HS-5 (cell line): ENCODE results near the gene TBX15.
A peak's percentile ranks its signal among the peaks of the same experiment; 100 is the strongest.

ENCODE experiments used
- DNase-seq: peaks from one replicate; pipeline ENCODE4 v3.0.0-alpha.2; 2012; ENCODE audit warnings: low read depth

The TBX15 gene

DNA sequence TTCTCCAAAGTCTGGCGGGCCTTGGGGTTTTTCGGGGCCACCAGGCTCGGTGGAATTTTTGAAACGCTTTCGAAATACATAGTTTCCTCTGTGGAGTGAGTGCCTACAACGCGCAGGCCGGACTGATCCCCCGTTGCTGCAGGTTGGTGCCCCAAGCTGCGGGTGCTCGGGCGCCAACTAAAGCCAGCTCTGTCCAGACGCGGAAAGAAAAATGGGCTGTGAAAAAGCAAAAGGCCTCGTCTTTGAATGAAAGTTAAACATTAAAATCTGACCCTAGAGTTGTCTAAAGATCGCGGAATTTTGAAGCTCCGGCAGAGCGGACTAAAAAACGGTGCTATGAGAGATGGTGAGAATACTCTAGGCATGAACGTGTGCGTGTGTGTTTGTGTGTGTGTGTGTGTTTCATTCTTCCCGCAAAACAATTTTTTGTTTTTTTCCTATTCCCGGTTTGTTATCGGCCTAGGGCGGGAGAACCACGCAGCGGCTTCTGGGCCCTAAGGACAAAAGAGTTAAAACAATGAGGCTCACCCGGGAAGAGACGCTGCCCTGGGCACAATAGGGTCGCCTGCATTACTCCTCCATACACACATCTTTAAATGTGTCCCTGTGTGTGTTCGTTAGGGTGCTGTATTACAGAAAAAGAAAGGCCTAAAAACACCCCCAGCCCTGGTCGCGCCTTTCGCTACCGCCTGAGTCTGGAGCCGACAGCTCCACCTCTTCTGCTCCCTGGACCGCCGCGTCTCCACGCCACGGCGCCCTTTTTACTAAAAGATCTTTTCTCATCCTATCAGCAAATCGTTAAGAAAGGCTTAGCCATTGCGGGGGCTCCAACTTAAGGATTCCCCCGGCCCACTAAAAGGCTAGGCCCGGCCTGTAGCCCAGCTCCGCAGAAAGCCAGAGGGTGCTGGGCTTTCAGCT lies 3.2 kb downstream of the TBX15 start:
- DNase-seq = no peak

DNA sequence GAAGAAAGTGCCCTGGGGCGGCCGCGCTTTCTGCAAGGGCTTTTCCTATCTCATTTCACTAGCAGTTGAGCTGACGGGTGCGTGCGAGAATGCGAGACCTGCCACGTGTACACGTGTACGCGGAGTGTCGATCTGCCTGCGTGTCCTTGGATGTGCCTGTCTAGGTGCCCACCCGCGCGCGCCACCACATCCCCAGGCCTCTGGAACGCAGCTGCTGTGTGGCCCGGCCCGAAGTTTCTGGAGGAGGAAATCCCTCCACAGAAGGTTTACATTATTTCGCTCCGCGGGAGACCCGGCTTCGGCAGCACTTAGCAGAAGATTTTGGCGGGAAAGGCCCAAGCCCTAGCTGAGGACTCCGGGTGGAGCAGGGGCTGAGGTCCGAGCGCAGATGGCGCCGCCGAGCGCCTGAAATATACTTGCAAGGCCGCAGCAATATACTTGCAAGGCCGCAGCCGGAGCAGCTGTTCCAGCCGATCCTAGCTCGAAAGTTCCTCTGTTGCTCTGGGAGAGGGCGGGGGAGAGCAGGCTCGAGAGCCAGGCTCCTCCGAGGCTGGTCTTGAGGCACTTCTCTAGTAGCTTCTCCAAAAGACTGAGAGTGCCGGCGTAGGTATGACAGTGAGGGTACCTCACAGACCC lies 3.9 kb downstream of the TBX15 start:
- no peak for DNase-seq

DNA sequence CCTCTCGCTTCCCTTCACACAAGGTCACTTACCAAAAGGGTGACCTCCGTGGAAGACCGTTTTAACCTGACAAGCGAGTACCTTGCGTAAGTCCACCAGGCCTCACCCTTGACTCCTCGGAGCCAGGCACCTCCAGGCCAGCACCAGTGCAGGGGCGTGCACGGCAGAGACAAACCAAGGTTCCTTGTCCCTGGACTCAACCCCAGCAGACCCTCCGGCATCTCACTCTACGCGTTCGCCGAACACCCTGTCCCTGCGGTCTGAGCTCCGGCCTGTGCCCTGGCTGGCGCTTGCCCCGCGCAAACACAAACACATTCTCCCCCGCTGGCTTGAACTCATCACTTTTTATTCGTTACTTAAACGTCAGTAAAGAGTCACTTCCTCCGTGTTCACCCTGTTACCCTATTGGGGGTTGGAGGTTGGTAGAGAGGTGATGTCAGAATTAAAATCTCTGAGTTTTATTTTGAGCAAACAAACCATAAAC lies 4.5 kb downstream of the TBX15 start:
- peak; percentile 75 for DNase-seq

DNA sequence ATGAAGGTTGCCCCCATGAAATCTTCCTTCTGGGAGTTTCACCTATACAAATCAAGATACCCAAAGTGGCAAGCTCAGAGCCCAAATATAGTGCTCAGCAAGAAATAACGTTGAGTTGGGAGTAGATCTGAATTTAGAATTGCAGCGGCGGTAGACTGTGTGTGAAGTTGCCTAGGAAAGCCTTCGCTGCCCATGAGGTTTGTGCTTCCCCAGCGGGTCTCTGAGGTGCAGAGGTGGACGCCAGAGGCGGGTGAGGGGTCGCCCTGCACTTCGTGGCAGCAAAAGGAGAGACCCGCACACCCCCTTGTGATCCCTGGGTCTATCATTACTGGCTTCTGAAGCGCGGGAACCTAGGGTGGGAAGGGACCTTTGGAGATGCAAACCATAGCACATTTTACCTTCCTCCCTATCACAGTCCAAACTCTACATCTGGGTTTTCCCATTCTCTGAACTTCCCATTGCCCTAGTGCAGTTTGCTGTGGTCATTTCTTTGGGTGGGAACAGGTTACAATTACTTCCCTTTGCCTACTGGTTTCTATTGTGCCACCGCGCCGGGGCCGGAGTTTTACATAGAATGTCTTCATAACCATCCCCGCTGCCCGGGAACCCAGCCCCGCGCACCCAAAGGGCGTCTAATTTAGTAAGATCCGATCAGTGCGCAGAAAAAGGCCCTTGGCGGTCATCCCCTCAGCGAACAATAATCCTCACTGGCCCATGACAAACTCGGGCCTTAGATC lies 5.2 kb downstream of the TBX15 start:
- DNase-seq = no peak

DNA sequence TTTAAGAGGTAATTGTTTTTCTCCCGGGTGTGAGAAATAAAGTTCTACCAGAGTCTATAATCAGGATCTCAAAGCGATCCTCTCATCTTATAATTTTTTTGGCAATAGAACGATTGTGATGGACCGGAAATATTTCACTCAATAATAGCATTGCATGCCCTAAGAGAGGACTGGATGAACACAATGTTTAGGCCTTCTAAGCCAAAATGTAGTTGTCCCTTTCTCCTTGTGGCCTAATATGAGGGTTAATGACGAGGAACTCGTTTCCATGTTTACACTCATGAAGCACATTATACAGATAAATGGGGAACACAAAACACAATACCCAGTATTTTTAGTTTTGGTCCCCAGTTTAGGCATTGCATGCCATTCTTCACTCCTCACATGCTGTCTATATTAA lies 5.9 kb downstream of the TBX15 start:
- no peak for DNase-seq

DNA sequence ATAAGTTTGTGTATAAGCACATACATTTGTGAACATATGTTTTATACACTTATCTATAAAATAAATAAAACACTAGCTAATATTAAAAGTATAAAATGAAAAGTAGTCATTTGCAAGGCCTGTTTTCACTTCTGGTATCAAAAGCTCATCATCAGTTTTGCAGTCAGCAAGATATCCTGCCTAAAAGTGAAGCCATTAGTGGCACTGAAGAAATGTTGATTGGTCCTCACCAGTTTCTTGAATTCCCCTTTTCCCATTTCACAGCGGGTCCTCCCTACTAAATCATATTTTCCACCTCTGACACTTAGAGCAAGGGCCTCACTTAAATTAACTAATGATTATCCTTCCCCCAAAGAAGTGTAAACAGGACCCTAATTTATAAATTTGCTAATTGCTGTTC lies 6.7 kb downstream of the TBX15 start:
- DNase-seq = no peak

DNA sequence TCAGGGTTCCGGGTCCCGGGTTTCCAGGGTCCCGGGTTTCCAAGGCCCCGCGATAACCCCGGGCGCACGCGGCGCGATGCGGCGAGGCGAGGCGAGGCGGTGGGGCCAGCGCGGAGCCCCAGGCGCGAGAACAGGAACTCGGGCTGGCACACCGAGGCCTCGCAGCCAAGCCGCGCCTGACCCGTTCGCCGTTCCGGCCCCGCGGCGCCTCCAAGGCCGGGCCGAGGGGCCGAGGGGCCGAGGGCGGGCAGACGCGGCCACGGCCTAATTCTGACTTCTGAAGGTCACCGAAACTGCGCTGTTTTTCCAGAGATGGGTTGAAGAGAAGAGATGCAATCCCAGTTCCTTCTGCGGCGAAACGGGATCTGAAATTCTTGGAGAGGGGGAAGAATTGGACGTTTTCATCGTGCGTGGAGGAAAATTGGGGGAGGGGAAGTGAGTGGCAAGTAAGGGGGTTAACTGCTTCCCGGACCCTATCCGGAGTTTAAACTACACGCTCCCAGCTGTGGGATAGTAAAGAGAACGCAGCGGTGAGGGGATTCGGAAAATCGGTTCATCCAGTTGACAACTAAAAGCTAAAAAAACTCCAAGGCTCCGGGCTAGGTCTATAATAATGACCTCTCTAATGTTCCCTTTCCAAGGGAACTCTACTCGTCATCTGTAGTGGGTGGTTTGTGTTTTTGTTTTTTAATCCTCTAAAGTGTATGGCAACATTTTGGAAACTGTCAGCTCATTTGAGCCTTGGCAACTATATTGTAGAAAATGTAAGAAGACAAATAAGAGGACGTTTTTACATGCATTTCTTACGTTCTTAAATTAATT lies 8.2 kb downstream of the TBX15 start:
- DNase-seq = no peak

DNA sequence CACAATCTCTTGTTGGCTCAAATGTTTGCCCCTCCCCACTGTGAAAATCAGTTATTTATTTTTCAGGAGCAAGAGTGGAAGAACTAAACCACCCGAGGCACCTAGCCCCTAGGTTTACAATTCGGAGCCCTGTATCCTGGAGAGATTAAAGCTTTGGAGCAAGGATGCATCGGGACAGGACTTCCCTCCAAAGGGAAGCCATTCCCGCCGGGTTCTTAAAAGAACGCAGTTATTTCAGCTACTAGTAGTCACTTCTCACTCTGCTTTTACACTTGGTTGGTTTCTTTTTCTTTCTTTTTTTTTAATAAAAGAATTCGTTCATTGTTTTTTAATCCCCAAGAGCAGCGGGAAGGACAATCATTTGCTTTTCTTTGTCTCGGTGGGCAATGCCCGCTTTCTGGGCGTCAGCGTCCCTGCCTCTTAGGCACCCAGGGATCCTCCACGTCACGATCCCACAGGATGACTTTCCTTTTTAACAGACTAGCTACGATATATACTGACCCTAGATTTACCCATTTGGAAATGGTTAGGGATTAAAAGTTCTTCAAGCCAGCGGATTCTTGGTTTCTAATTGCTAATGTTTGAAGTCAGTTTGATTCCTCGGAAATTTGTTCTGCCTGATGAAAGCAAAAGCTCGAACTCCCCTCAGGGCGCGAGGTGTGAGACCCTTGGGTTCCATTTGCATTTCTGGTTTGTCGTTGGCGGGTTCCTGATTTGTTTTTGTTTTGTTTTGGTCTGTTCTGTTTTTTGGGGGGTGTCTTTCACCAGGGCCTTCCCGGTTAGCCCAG lies 9.0 kb downstream of the TBX15 start:
- no peak for DNase-seq

DNA sequence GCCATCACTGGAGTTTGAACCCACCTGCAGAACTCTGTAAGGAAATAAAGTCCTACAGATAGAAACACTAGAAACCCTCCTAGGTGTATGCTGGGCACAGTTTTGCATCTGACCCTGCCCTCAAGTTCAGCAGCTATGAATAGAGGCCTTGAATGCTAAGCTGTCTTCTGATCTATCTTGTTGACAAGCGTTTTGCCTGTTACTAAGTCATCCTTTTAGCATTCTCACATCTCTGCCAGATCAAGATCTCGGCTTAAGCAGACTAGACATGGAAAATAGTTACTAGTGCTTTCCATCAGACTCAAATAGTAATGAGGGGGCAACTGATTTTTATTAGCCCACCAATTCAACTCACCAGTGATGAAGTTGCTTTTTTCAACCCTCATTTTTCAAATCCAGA lies 10.5 kb downstream of the TBX15 start:
- DNase-seq = no peak

DNA sequence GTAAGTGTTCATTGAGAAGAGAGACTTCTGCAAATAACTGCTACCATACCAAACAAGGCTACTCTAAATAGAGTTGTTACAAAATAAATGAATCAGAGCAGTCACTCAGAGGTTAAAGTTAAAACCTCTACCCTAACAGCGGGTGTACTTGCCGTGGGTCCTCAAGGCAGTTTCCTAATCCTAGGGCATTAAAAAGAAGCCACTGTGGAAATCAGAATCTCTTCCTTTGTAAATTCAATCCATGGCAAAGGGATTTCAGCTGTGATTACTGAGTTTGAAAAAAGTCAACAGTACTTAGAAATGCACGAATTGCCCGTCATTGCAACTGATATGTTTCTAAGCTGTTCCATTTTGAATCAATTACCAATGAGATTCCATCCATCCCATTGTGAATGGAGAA lies 13.5 kb downstream of the TBX15 start:
- DNase-seq = no peak

DNA sequence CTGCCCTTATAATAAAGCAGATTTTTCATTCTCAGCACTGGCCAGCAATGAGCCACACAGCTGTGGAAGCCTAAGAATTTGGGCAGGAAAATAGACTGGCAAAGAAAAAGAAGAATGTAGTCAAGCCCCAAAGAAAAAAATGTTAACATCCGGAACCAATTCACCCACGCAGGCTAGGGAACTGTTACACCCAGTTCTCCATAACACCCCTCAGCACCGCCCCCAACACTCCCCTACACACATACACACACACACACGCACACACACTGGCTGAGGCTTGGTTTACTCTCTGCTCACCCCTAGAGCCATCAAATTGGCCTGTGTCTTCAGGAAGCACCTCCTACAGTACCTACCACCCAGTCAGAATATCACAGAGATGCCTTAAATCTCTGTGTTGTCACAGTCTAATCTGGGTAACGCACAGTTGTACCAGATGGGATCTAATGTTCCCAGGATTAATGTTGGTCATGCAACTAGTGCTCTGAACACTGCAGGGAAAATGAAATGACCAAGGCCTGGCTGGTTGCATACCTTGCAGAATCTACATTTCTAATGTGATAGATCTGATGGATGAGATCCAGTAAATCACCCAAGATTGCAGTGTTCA lies 14.5 kb downstream of the TBX15 start:
- DNase-seq = no peak

DNA sequence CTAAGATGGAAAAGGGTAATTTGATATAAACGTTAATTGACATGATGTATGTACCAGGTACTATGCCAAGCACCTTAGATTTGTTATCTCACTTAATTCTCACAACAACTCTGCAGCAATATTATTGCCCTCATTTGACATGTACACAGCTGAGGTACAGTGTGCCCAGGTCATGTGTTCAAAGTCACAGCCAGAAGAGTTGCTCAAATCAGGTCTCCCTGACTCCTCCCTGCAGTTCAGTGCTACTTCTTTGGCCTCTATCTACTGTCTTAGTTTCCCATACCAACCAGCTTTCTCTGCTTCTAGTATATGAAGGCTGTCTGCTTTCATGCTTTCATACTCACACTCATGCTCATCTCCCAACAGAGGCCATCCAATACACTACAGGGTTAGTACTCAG lies 15.1 kb downstream of the TBX15 start:
- no peak for DNase-seq

DNA sequence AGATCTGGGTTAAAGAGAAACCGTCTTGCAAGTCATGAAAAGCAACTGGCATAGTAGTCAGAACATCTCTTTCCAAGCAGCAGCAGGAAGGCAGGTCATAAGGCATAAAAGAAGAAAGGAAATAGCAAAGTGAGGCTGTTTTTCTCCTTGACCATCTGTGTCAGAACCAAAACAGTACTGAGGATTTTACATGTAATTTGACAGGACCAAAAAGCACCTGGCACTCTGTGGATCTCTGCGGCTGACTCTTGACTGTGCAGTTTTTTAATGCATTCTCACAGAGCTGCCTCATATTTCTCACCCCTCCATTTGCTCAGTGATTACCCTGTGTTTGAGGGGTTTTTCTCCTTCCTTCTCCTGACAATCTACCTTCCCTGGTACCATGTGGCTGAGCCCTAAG lies 17.7 kb downstream of the TBX15 start:
- DNase-seq = no peak

DNA sequence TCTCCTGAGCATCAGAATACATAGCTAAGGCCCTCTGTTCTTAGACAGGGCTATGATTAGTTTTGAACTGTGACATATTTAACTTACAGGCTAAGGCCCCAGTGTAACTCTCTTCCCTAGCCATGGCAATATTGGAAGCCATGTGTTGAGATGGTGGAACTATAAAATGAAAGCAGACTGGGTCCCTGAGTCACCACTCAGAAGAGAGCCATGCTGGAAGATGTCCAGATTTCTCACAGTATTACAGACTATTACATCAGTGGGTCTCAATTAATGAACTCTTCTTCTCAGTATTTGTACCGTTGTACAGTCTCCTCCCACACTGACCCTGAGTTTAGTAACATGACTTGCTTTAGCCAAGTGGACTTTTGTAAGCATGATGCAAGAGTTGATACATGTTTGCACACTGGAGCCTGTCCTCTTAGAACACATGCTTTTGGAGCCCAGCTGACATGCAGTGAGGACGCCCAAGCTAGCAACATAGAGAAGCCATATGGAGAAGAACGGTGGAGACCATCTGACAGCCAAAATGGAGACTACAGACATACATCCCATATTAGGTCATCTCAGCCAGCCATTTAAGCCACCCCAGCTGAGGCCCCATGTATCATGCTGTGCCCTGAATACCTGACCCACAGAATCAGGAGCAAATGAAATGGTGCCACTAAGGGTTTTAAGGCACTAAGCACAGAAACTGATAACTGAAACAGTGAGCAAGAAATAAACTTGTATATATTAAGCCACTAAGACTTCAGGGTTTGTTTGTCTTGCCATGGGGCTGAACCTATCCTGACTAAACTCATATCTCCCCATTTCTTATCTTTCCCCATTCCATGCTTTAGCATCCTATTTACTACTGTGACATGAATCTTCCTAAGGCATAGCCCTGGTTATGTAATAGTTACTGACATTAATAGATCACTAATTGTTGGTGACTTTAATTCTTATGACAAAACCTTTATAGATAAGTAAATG lies 24.4 kb downstream of the TBX15 start:
- DNase-seq = peak; percentile 79

DNA sequence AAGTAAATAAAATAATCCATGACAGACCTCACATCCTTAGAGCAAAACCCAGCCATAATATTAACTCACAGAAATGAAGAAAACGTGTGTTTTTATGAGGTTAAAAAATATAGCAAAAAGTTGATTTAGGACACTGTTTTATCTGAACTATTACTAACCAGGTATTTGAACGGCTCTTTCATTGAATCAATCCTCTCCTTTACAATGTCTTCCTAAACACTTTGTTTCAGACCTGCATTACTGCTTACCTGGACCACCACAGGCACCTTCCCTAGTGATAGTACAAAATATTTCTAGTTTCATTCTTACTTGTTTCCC lies 25.0 kb downstream of the TBX15 start:
- no peak for DNase-seq

DNA sequence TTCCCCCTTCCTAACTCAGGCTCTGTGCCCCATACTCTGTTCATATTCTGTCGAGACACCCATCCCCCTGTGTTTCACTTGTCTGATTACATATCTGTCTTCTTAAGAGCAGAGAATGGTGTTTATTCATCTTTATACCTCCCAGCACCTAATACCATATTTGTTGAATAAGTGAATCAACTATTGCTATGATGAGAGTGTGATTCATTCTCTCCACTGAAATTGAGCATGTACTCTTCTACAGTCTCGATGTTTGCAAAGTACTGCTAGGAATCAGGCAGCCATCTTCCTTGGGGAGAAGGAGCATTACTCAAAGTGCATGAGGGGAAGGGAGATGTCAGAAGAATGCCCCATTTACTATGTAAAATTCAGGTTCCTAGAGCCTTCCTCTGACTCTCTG lies 27.0 kb downstream of the TBX15 start:
- DNase-seq = no peak

DNA sequence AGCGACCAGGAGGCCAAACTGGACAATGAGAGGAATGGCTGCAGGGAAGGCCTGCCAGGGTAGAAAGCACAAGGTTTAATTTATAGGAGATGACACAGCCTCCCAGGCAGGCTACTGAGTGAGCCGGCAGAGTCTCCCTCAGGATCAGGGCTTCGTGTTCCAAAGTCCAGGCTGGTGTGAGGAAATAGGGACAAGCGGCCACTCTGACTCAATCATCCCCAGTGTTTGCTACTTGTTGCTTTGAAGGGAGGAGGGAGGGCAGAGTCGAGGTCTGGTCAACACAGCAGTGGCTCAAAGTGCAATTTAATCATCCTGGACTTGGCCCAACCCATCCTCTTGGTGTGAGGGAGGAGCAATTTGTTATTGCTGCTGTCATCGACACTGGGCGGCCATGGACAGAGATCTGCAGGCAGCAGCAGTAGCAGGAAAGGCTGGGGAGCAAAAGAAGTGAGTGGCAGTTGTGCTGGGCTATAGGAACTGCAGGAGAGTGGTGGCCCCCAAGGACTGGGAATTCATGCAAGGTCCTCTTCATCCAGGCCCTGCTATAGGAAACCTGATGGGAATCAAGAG lies 27.5 kb downstream of the TBX15 start:
- no peak for DNase-seq

DNA sequence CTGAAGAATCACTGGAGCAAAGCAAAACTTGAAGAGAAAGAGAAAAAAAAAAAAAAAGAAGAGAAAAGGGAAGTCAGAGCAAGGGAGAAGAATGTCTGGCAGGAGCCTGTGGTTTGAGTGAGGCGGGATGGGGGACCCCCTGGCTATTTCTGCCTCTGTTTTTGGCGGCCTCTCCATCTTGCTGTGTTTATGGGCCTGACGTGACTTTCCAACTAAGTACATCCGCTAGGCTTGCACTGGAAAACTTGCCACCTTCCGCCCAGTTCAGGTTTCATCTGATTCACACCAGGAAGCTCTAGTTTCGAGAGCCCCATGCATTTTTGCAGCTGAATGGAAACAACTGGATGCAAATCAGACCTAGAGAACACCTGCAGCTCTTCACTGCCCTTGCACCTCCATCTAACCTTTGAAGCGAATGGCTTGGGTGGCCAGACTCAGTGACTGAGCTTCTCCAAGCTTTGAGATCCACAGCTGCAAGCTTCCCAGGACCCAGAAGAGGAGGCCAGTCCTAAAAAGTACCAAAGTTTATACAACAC lies 28.0 kb downstream of the TBX15 start:
- no peak for DNase-seq
